D721Med (cell line): ENCODE measurements around the gene ARMC2.
A peak's percentile ranks its signal among the peaks of the same experiment; 100 is the strongest.

ENCODE experiments used
- DNase-seq: peaks from one replicate; pipeline ENCODE4 v3.0.0; 2011; ENCODE audit warnings: low spot score; ENCODE audit not compliant: insufficient read length
- FAIRE-seq: peaks from 2 replicates; lab custom pipeline; 2011; peaks lifted over from hg19 to GRCh38; lab: Jason Lieb, UNC
- TF ChIP-seq, protein P1 (sequence below): IDR thresholded peaks from 2 replicates; pipeline ENCODE4 v1.5.1; 2012; ENCODE audit warnings: mild to moderate bottlenecking, control low read depth; ENCODE audit not compliant: insufficient read depth; ENCODE audit errors: missing control alignments

Gene ARMC2

GRCh38 chr6:109008054-109008453 is 159.8 kb downstream of the ARMC2 start:
- FAIRE-seq = no peak
- TF ChIP-seq, protein P1, sequence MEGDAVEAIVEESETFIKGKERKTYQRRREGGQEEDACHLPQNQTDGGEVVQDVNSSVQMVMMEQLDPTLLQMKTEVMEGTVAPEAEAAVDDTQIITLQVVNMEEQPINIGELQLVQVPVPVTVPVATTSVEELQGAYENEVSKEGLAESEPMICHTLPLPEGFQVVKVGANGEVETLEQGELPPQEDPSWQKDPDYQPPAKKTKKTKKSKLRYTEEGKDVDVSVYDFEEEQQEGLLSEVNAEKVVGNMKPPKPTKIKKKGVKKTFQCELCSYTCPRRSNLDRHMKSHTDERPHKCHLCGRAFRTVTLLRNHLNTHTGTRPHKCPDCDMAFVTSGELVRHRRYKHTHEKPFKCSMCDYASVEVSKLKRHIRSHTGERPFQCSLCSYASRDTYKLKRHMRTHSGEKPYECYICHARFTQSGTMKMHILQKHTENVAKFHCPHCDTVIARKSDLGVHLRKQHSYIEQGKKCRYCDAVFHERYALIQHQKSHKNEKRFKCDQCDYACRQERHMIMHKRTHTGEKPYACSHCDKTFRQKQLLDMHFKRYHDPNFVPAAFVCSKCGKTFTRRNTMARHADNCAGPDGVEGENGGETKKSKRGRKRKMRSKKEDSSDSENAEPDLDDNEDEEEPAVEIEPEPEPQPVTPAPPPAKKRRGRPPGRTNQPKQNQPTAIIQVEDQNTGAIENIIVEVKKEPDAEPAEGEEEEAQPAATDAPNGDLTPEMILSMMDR = no peak
- no peak for DNase-seq

DNA sequence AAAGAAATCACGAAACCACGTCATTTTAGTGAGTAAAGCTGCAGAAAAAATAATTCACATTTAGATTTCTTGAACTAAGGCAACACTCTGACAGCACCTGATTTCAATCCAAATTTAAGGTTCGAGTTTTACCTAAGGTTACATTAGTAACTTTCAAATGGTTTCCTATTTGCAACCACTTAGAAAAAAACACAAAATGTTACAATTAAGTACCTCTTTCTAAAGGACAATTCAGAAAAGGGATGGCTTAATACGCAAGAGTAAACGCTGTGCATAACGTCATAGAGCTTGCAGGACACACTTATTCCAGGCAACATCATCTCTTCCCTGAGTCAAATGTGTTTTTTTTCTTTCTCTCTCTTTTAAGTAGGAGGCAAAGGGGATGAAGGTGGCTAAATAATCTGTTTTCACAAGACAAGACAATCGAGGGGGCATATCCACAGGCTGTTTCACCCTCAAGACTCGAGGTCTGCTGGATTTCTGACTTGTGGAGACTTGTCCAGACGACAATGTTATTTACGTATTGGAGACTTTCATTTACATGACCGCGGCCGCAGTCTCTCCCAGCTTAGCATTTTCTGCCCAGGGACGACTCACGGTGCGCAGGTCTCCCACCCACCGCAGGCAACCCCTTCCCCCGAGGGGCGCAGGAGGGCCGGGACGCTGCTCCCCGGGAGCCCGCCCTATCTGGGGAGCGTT is 160.5 kb downstream of the ARMC2 start:
- DNase-seq = no peak
- TF ChIP-seq, protein P1 = no peak
- FAIRE-seq = peak; percentile 85

- TF ChIP-seq, protein P1 = no peak
- FAIRE-seq (no peak), DNase-seq (peak; percentile 31)
Observed at GRCh38 chr6:109009236-109009961, 161.2 kb downstream of the ARMC2 start.

- FAIRE-seq (peak; percentile 25), DNase-seq (no peak)
- TF ChIP-seq, protein P1 = no peak
Observed at GRCh38 chr6:109009962-109010704, 161.9 kb downstream of the ARMC2 start.

DNA sequence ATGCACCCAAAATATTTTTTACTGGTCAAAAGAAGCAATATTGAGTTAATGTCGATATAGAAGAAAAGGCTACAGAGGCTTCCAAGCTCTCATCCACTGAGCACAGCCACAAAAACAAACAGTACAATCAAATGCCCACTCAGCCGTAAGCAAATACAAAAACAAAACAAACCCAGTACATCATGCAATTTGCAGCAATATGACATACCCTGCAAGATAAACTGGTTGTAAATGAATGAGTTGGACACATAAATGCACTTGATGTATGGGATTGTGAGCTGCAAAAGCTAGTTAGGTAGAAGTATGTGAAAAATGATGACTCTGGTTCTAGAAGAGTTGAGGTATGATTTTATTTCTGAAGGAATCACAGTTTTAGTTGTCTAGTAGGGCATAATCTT is 162.5 kb downstream of the ARMC2 start:
- TF ChIP-seq, protein P1 = no peak
- no peak for DNase-seq
- FAIRE-seq = peak; percentile 16

- FAIRE-seq = peak; percentile 60
- no peak for DNase-seq
- TF ChIP-seq, protein P1 = no peak
Observed at GRCh38 chr6:109013656-109014305, 165.6 kb downstream of the ARMC2 start.
